ENCODE measurements around the gene LIN37.

LIN37 gene

GRCh38 chr19:35738021-35738886 lies 10.1 kb upstream of the LIN37 start:
- DNase-seq: no peak

- DNase-seq: no peak
These were observed 9.5 kb upstream of the LIN37 start for GRCh38 chr19:35738887-35739229.

- peak in 1 of 3 experiments; percentile 24 for DNase-seq
These were observed 8.9 kb upstream of the LIN37 start for GRCh38 chr19:35739275-35740107.

GRCh38 chr19:35740108-35740422 lies 8.3 kb upstream of the LIN37 start:
- DNase-seq: no peak

GRCh38 chr19:35740423-35741202 lies 7.8 kb upstream of the LIN37 start:
- peak; percentile 96 to 99 (median 98) for DNase-seq

GRCh38 chr19:35741203-35741515 lies 7.2 kb upstream of the LIN37 start:
- no peak for DNase-seq

GRCh38 chr19:35742121-35742724 lies 6.2 kb upstream of the LIN37 start, which contains the start of gene IGFLR1:
TSS of gene IGFLR1 (minus strand) at chr19:35742452. CDS start at chr19:35741180, 1,272 bp downstream.
- no peak for DNase-seq

GRCh38 chr19:35743640-35744429 lies 4.5 kb upstream of the LIN37 start:
- DNase-seq: no peak

GRCh38 chr19:35744430-35745327 lies 3.7 kb upstream of the LIN37 start:
- DNase-seq: peak; percentile 92 to 97 (median 97)

- peak; percentile 97 to 100 (median 99) for DNase-seq
These were observed 2.9 kb upstream of the LIN37 start, which contains the start of the genes PSENEN and U2AF1L4 for GRCh38 chr19:35745328-35746086. TSS of gene PSENEN (plus strand) at chr19:35745651. CDS start at chr19:35745931, 280 bp downstream. TSS of gene U2AF1L4 (minus strand) at chr19:35745418. CDS start at chr19:35745391, 27 bp downstream.

- no peak for DNase-seq
These were observed 2.3 kb upstream of the LIN37 start for GRCh38 chr19:35746087-35746462.

- no peak for DNase-seq
These were observed 1.8 kb upstream of the LIN37 start for GRCh38 chr19:35746531-35746930.

- DNase-seq: no peak
These were observed 1.8 kb downstream of the LIN37 start for GRCh38 chr19:35750167-35750566.

- no peak for DNase-seq
These were observed 3.7 kb downstream of the LIN37 start for GRCh38 chr19:35751839-35752745.

GRCh38 chr19:35752746-35753350 lies 4.5 kb downstream of the LIN37 start:
- DNase-seq: no peak

- DNase-seq: no peak
These were observed 5.4 kb downstream of the LIN37 start for GRCh38 chr19:35753634-35754369.

- DNase-seq: no peak
These were observed 6.2 kb downstream of the LIN37 start for GRCh38 chr19:35754370-35755130.

Data from NCI-H1417 (cell line).